Measurements from ENCODE around the gene RAB23.
A peak's percentile ranks its signal among the peaks of the same experiment; 100 is the strongest.
"Not testable (repeated sequence)": the region's sequence is repeated elsewhere in the genome, so short reads cannot be mapped to it uniquely, and the experiment has no call there.

RAB23 gene

DNA sequence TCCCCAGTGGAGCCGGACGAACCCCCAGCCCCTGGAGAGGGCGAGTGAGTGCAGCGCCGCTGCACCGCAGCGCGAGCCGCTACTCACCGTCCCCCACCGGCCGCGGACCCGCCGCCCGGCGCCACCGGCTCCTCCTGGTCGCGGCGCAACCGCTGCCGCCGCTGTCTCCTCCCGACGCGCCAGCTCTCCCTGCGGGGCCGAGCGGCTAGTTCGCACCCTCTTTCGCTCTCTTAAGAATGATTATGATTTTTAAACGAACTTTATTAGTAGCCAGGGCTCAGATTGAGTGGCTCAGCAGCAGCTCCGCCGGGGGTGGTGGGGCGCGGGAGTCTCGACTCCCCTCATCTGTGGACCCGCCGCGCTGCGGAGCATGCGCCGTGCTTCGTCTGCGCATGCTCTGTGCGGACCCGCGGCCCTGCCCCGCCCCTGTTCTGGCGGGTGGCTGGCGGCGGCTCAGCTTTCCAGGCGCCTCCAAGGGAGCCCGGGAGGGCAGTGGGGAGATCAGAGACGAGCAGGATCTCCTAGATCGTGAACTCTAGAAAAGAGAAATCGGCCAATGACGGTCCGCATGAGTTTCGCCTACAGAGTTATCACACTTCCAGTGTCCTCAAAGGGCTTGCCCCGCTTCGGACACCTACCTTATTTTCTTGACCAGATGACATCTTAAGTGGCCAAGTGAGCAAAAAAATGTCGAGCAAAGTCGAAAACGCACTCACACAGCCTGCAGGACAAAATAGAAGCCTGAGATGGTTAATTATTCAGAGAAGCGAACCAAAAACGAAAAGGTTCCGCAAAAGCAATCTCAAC is at the start of gene RAB23:
RAB23 (minus strand) TSS at position 372 of the 807 bp plus-strand sequence. CDS start 11,927 bp downstream, outside the sequence.
- peak; percentile 76 to 85 for DNase-seq

- DNase-seq, result no peak
Observed at GRCh38 chr6:57268294-57268640, 46.2 kb upstream of the RAB23 start.

- DNase-seq, result peak; percentile 8 to 18
Observed at GRCh38 chr6:57267586-57268293, 45.6 kb upstream of the RAB23 start.

DNA sequence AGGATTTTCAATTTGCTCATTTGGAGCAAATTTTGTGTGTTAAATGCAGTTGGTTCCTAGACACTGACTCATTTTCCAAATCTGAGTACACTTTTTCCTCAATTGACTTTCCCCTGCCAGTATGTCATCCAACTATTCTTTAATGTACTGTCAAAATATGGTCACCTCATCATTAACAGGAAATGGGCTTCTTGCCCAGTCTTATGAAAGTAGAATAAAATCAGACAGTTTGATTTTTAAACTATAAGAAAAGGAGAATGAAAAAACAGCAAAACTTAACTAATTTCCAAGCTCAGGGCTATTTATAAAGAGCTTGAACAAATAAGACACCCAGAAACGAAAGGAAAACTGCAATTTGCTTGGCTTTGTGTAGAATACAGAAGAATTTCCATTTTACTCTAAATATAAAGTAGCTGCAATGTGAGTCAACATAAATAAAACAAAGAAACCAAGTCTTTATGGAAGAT is 43.7 kb upstream of the RAB23 start:
- DNase-seq, result no peak

DNA sequence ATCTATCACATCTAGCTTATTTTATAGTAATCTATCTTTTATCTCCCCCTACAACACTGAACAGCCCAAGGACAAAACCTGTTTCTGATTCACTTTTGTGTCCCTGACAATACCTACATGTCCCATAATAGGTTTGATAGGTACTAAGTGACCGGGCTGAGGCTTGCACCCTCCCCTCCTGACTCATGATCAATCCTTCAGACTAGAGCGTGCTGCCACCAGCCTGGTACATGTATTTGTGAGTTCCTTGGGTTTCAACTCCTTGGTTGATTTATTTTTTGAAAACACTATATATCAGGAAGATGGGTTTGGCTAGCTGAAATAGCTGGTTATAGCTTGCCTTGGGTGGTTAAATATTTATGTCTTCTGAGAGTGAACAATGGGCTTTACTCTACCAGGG is 41.6 kb upstream of the RAB23 start:
- no peak for DNase-seq

- DNase-seq, result no peak
Observed at GRCh38 chr6:57262901-57263694, 41.0 kb upstream of the RAB23 start.

GRCh38 chr6:57262488-57262887 is 40.4 kb upstream of the RAB23 start:
- DNase-seq, result no peak

- no peak for DNase-seq
Observed at GRCh38 chr6:57261926-57262325, 39.8 kb upstream of the RAB23 start.

DNA sequence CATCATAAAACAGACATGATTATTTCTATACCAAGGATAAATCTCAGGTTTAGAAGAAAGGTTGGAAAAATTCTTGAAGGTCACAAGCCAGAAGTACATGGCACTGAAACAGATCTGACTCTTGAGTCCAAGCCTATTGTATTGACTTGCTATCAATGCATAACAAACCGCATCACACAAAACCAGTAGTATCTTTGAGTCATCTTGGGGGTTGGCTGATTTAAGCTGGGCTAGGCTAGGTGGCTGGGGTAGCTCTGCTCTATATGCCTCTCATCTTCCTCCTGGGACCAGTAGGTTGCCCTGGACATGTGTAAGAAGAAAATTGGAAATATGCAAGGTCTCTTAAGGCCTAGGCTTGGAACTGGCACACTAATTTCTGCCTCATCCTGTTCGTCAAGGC is 37.0 kb upstream of the RAB23 start:
- DNase-seq, result no peak

DNA sequence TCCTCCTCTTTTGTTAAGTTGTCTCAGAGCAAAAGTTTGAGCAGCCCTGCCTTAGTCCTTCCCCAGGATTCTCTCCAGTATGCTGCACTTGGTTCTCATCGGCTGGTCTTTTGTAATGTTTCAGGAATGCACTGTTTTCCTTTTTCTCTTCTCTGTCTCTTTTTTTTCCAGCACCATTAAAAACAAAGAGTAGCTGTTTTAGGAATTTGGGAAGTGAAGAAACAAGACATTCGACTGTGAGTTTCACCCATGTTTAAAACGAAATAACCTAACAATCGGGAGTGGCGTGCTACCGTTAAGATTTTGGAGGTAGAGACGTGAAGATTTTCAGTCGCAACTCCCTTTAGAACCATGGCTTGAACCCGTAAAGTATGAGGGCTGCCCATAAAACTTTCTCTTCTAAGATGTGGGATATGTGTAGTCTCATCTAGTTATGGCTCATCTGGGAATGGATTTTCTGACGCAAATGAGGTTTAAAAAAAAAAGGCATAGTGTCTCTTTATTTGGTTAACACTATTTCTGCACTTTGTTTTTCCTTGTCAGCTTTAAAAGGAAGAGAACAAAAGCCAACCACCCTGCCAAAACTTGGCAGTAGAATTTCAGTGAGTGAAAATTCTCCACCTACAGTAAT is 35.9 kb upstream of the RAB23 start:
- DNase-seq, result no peak

- DNase-seq, result no peak
Observed at GRCh38 chr6:57256541-57256940, 34.4 kb upstream of the RAB23 start.

- DNase-seq, result no peak
Observed at GRCh38 chr6:57255451-57256169, 33.5 kb upstream of the RAB23 start.

- DNase-seq, result no peak
Observed at GRCh38 chr6:57254055-57254717, 32.1 kb upstream of the RAB23 start.

- DNase-seq, result no peak
Observed at GRCh38 chr6:57252975-57253374, 30.9 kb upstream of the RAB23 start.

GRCh38 chr6:57252137-57252536 is 30.0 kb upstream of the RAB23 start:
- DNase-seq, result no peak

DNA sequence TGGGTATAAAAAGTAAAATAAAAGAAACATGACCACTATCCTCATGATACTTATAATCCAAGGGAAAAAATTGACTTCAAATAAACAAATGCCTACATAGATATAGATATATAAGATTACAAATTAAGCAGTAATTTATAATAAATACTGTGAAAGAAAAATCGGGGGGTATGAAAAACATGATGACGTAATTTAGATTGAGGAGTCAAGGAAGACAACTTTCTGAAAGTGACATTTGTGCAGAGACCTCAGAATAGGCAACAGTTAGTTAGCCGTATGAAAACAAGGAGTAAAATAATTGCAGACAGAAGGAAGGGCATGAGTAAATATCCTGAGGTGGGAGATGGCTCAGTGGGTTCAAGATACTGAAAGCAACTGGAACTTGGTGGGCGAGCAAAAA is 28.2 kb upstream of the RAB23 start:
- no peak for DNase-seq

GRCh38 chr6:57248311-57248895 is 26.3 kb upstream of the RAB23 start:
- DNase-seq, result no peak

- DNase-seq, result no peak
Observed at GRCh38 chr6:57247603-57248002, 25.5 kb upstream of the RAB23 start.

GRCh38 chr6:57246307-57246706 is 24.2 kb upstream of the RAB23 start:
- DNase-seq, result no peak

- no peak for DNase-seq
Observed at GRCh38 chr6:57243954-57244353, 21.8 kb upstream of the RAB23 start.

DNA sequence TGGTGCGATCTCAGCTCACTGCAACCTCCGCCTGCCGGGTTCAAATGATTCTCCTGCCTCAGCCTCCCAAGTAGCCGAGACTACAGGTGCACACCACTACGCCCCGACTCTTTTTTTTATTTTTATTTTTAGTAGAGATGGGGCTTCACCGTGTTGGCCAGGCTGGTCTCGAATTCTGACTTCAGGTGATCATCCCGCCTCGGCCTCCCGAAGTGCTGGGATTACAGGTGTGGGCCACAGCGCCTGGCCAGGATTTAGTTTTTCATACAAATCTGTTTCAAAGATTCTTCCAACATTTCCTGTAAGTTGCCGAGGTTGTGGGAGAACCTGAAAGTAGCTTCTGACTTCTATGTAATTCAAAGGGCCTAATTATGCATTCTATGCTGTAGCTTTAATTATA is 21.4 kb upstream of the RAB23 start:
- DNase-seq, result not testable (repeated sequence)

Data from stimulated activated CD4-positive, alpha-beta T cell treated with anti-CD3 and anti-CD28 coated beads, Interleukin-2, amount 100 ng/mL, for 48 hours (primary cell).